Activated naive CD4-positive, alpha-beta T cell treated with anti-CD3 and anti-CD28 coated beads, Interleukin-2, amount 50 U/mL, for 24 hours (primary cell): ENCODE measurements around the gene RAX2.
"Not testable (repeated sequence)": the region's sequence is repeated elsewhere in the genome, so short reads cannot be mapped to it uniquely, and the experiment has no call there.

Source experiments
- H3K27ac Mint-ChIP-seq: one replicate; pipeline ENCODE4 v1.8.0; 2021; ENCODE audit warnings: mild to moderate bottlenecking, mixed read lengths
- H3K27me3 Mint-ChIP-seq: one replicate; pipeline ENCODE4 v1.8.0; 2021; ENCODE audit warnings: mixed read lengths
- H3K36me3 Mint-ChIP-seq: one replicate; pipeline ENCODE4 v1.8.0; 2021; ENCODE audit warnings: mixed read lengths
- H3K4me1 Mint-ChIP-seq: one replicate; pipeline ENCODE4 v1.8.0; 2021; ENCODE audit warnings: mixed read lengths
- H3K4me3 Mint-ChIP-seq: one replicate; pipeline ENCODE4 v1.8.0; 2021; ENCODE audit warnings: mild to moderate bottlenecking, mixed read lengths
- H3K9me3 Mint-ChIP-seq: one replicate; pipeline ENCODE4 v1.8.0; 2021; ENCODE audit warnings: mixed read lengths

Gene RAX2

GRCh38 chr19:3760871-3761361 lies 11.1 kb downstream of the RAX2 start:
- Mint-ChIP-seq H3K9me3 (no peaks in the 10 kb centered on the region), H3K27ac (peak overlapping the region; percentile 96), H3K27me3 (no peaks in the 10 kb centered on the region), H3K4me3 (peak overlapping the region; percentile 99), H3K4me1 (peaks cover 36% of the 10 kb centered on the region), H3K36me3 (peaks cover 6% of the 10 kb centered on the region)

GRCh38 chr19:3759482-3760254 lies 12.4 kb downstream of the RAX2 start:
- Mint-ChIP-seq H3K36me3 (peaks cover 9% of the 10 kb centered on the region), H3K9me3 (no peaks in the 10 kb centered on the region), H3K4me3 (peak overlapping the region; percentile 99), H3K4me1 (peaks cover 46% of the 10 kb centered on the region), H3K27me3 (no peaks in the 10 kb centered on the region), H3K27ac (no peak overlapping the region)

DNA sequence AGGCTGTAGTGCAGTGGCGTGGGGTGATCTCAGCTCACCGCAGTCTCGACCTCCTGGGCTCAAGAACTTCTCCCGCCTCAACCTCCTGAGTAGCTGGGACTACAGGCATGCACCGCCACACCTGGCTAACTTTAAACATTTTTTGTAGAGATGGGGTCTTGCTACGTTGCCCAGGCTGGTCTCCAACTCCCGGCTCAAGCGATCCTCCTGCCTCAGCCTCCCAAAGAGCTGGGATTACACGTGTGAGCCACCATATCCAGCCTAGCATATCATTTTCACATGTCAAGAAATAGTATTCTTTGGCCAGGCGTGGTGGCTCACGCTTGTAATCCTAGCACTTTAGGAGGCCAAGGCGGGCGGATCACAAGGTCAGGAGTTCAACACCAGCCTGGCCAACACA lies 13.7 kb downstream of the RAX2 start:
- not testable (repeated sequence) for H3K27me3 Mint-ChIP-seq, H3K27ac Mint-ChIP-seq, H3K4me3 Mint-ChIP-seq, H3K9me3 Mint-ChIP-seq
- peaks cover 11% of the 10 kb centered on the region for H3K36me3 Mint-ChIP-seq
- H3K4me1 Mint-ChIP-seq, result peaks cover 50% of the 10 kb centered on the region

- not testable (repeated sequence) for H3K27ac Mint-ChIP-seq
These were observed 14.3 kb downstream of the RAX2 start for GRCh38 chr19:3757705-3758104.

GRCh38 chr19:3753631-3754410 lies 18.2 kb downstream of the RAX2 start:
- no peaks in the 10 kb centered on the region for H3K27me3 Mint-ChIP-seq
- H3K27ac Mint-ChIP-seq, result no peak overlapping the region
- H3K4me3 Mint-ChIP-seq, result no peak overlapping the region
- H3K36me3 Mint-ChIP-seq, result peaks cover 13% of the 10 kb centered on the region
- H3K9me3 Mint-ChIP-seq, result no peaks in the 10 kb centered on the region
- H3K4me1 Mint-ChIP-seq, result peaks cover 22% of the 10 kb centered on the region

More at GRCh38 chr19:3757705-3758104, 14.3 kb downstream of the RAX2 start:
- peaks cover 44% of the 10 kb centered on the region for H3K4me1 Mint-ChIP-seq
- not testable (repeated sequence) for H3K9me3 Mint-ChIP-seq, H3K4me3 Mint-ChIP-seq, H3K27me3 Mint-ChIP-seq, H3K36me3 Mint-ChIP-seq

GRCh38 chr19:3752492-3752891 lies 19.5 kb downstream of the RAX2 start:
- Mint-ChIP-seq H3K27ac (no peak overlapping the region), H3K4me3 (no peak overlapping the region), H3K27me3 (no peaks in the 10 kb centered on the region), H3K4me1 (peaks cover 21% of the 10 kb centered on the region), H3K9me3 (no peaks in the 10 kb centered on the region), H3K36me3 (peaks cover 13% of the 10 kb centered on the region)

- Mint-ChIP-seq H3K9me3 (no peaks in the 10 kb centered on the region), H3K27me3 (no peaks in the 10 kb centered on the region), H3K27ac (no peak overlapping the region), H3K4me3 (no peak overlapping the region), H3K36me3 (peaks cover 13% of the 10 kb centered on the region), H3K4me1 (peaks cover 17% of the 10 kb centered on the region)
These were observed 20.8 kb downstream of the RAX2 start for GRCh38 chr19:3751236-3751635.

DNA sequence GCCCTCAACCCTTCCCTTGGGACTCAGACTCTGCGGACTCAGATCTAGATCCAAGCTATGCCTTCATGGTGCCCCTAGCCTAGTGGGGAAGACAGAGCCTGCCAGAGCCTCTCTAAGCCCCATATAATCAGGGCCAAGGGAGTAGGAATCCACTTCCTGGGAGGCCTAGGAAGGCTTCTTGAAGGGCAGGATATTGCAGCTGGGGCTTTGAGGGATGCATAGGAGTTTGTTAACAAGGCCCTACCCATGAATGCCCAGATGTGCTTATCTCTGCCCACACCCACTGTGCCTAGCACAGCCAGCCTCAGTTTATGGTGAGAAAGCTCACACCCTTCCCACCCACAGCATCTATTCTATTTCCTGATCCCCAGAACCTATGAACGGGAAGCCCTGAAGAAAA lies 21.8 kb downstream of the RAX2 start:
- Mint-ChIP-seq H3K4me3 (no peak overlapping the region), H3K4me1 (peaks cover 10% of the 10 kb centered on the region), H3K36me3 (peaks cover 13% of the 10 kb centered on the region), H3K9me3 (no peaks in the 10 kb centered on the region), H3K27ac (no peak overlapping the region), H3K27me3 (no peaks in the 10 kb centered on the region)

- no peaks in the 10 kb centered on the region for H3K4me1 Mint-ChIP-seq
- peaks cover 8% of the 10 kb centered on the region for H3K36me3 Mint-ChIP-seq
- no peaks in the 10 kb centered on the region for H3K27me3 Mint-ChIP-seq
- no peak overlapping the region for H3K27ac Mint-ChIP-seq
- H3K9me3 Mint-ChIP-seq, result no peaks in the 10 kb centered on the region
- no peak overlapping the region for H3K4me3 Mint-ChIP-seq
These were observed 23.1 kb downstream of the RAX2 start for GRCh38 chr19:3748965-3749364.

DNA sequence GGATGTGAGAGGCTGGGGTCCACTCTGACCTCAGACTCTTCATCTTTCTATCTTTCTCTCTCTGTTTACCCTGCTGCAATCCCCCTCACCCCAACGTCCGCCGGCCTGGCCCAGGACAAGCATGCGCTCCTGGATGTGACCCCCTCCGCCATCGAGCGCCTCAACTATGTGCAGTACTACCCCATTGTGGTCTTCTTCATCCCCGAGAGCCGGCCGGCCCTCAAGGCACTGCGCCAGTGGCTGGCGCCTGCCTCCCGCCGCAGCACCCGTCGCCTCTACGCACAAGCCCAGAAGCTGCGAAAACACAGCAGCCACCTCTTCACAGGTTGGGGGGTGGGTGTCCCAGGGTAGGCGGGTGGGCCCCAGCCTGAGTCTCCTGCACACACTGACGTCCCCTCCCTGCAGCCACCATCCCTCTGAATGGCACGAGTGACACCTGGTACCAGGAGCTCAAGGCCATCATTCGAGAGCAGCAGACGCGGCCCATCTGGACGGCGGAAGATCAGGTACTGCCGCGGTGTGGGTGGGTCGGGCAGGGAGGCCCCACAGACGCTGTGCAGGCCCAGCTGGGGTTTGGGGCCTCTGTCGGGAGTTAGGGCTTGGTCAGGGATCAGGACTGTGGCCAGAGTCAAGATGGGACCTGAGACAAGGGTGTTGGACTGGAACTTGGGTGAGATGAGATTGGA lies 25.5 kb downstream of the RAX2 start:
- no peak overlapping the region for H3K27ac Mint-ChIP-seq
- no peaks in the 10 kb centered on the region for H3K9me3 Mint-ChIP-seq
- H3K36me3 Mint-ChIP-seq, result peaks cover 8% of the 10 kb centered on the region
- no peaks in the 10 kb centered on the region for H3K27me3 Mint-ChIP-seq
- no peak overlapping the region for H3K4me3 Mint-ChIP-seq
- no peaks in the 10 kb centered on the region for H3K4me1 Mint-ChIP-seq

GRCh38 chr19:3745363-3746045 lies 26.5 kb downstream of the RAX2 start:
- Mint-ChIP-seq H3K27me3 (no peaks in the 10 kb centered on the region), H3K27ac (no peak overlapping the region), H3K4me1 (no peaks in the 10 kb centered on the region), H3K9me3 (no peaks in the 10 kb centered on the region), H3K36me3 (peaks cover 6% of the 10 kb centered on the region), H3K4me3 (no peak overlapping the region)

- Mint-ChIP-seq H3K9me3 (no peaks in the 10 kb centered on the region), H3K27ac (no peak overlapping the region), H3K4me3 (no peak overlapping the region), H3K27me3 (no peaks in the 10 kb centered on the region), H3K4me1 (peaks cover 13% of the 10 kb centered on the region), H3K36me3 (no peaks in the 10 kb centered on the region)
These were observed 28.5 kb downstream of the RAX2 start for GRCh38 chr19:3743486-3743885.

- peaks cover 6% of the 10 kb centered on the region for H3K36me3 Mint-ChIP-seq
- no peak overlapping the region for H3K27ac Mint-ChIP-seq
- H3K4me1 Mint-ChIP-seq, result peaks cover 26% of the 10 kb centered on the region
- no peaks in the 10 kb centered on the region for H3K27me3 Mint-ChIP-seq
- no peak overlapping the region for H3K4me3 Mint-ChIP-seq
- no peaks in the 10 kb centered on the region for H3K9me3 Mint-ChIP-seq
These were observed 31.6 kb downstream of the RAX2 start for GRCh38 chr19:3740431-3740830.

- Mint-ChIP-seq H3K36me3 (peaks cover 6% of the 10 kb centered on the region), H3K27me3 (no peaks in the 10 kb centered on the region), H3K9me3 (no peaks in the 10 kb centered on the region), H3K27ac (peak overlapping the region; percentile 41), H3K4me3 (no peak overlapping the region), H3K4me1 (peaks cover 26% of the 10 kb centered on the region)
These were observed 33.4 kb downstream of the RAX2 start for GRCh38 chr19:3738477-3739220.
